Stimulated activated CD8-positive, alpha-beta memory T cell treated with anti-CD3 and anti-CD28 coated beads, Interleukin-4, amount 100 ng/mL, for 48 hours (primary cell): ENCODE measurements around the gene PELI1.

Experiments
- DNase-seq: peaks from one replicate; pipeline ENCODE4 v3.0.0-alpha.2; 2020

PELI1 gene

DNA sequence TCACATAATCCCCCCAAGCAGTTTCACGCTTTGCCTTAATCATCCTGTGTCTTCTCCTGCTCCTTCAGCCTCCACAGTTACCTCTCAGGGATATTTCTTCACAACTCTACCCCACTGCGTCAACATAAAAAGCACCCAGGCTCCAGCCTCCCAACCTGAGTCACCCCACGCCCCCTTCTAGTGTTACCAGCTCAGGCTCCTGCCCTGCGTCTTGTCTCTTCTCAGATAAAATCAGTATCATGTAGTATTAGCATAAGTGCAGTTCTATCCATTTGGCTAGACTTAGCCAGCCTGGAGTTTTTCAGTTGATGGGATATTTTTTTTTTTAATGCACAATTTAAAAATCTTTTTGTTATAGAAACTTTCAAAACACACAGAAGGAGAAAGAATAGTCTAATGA, 9.6 kb upstream of the PELI1 start:
- no peak for DNase-seq

DNA sequence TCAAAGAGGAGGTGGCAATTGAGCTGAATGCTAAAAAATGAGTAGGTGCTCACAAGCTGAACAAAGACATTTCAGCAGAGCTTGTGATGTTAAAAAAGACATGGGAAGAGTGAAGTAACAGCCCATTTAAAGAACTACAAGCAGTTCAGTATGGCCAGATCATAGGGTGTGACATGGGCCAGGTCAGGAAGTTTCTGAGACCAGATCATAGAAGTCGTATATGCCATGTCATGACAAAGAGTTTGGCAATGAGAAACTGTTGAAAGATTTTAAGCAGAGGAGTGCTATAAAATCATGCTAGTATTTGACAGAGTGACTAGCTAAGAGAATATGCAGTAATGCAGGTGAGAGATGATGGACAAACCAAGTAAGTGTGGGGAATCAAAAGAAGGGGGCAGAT, 7.3 kb upstream of the PELI1 start:
- DNase-seq, result no peak

DNA sequence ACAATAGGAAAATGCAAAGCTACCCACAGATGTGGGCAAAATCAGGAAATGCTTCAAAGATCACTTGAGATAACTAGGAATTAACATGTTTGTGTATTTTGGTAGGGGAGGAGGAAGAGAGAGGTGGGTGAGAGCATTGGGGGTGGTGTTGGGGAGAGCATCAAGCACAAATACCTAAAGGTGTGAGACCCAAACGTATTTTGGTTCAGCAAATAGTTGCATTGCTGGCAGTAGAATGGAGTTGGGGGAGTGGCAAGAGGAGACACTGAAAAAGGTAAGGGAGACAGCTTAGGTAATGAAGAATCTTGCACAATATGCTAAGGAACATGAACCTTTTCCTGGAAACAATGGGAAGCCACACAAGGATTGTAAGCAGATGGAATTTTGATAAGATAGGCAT, 1.5 kb upstream of the PELI1 start:
- DNase-seq, result no peak

DNA sequence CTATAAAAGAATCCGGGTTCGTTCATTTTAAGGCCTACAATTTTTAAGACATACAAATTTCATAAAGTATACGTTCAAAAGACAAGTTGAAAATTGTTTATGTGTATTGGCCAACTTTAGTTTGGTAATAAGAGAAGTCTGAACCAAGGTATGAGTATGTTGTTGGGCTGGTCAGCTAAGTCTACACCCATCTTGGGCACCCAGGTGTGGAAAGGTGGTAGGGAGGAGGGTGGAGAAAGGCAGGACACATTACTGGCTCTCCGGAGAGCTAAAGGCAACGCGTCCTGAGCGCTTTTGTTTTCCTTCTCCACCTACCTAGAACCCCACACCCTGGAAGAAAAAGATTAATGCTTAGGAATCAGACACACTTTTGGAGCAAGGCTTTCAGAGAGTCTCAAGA, 899 bp upstream of the PELI1 start:
- no peak for DNase-seq

DNA sequence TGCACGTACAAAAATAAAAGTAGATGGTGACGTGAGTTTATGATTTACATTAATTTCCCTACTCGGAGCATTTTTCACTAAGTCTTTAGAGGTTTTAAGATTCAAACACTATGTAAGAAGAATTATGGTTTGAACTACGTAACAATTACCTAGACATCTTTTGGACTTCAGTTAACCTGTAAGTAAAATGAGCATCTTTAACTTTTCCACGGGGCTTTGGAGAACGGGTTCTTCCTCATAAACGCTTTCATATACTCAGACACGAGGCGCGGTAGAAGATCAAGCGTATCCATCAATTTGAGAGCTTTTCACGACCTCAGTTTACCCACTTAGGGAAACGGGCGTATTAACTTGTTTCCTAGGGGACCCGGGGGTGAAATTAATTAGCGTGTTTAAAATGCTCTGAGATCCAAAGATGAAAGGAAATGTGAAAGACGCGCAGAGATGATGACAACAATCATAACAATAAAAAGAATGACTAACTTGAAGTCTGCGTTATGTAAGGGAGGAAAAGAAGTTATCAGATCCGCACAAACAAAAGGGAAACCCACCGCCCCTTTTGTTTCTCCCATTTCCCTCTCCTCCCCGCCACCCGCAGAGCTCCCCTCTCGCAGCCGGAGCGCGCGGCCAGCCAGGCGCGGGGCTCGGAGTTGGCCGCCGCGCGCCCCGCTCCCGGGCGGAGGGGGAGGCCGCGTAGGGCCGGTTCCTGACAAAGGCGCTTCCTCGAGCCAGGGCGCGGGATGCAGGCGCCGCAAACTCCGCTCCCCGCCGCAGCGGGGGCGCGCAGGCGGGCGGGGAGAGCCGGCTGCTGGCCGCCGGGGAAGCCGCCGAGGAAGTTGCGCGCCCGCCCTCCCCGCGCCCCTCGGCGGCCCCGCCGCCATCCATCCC, 807 bp downstream of the PELI1 start:
- peak; percentile 41 for DNase-seq

DNA sequence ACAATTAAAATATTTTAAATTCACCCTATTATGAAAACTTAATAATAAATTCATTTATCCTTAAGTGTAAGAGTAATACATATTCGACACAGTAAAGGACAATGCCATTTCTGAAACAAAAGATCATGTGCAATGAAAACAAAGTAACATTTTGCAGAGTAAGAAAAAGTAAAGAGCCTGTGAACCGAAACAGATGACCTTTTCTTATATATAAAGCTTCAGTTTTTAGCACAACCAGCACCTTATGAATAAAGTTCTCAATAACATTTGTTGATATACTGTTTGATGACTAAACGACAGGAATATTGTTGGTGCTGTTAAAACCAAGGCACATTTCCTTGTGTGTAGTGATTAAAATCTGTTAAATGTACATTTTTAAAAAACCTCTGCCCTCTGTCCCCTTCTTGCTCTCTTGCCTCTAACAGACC, 1.5 kb downstream of the PELI1 start:
- no peak for DNase-seq

DNA sequence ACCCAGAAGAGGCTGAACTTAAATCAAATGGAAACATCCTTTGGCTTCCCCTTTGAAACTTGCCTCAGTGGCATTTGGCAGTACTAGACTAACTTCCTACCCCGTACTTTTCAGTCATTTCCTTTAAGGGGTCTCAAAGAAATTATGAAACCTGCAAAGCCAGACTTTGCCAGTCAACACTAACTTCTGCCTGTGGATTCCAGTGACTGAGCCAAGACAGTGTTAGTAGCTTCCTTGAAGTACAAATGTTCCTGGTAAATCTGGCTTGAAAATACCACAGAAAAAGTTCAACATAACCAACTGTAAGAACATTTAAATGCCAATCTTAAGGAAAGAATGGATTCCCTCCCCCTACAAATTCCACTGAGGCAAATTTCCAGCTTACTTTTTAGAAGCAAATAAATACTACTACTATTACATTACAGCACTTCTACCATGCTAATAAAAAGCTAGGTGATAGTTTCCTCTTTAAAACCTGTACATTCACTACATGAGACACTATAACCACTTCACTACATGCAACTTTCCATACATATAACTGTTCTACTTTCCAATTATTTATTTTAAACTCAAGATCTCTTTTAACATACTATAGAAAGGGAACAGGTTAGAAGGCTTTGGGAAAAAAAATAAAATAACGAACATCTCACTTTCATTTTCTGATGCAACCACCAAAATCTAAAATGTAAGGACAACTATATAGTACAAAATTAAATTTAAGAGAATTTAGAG, 2.4 kb downstream of the PELI1 start:
- no peak for DNase-seq

DNA sequence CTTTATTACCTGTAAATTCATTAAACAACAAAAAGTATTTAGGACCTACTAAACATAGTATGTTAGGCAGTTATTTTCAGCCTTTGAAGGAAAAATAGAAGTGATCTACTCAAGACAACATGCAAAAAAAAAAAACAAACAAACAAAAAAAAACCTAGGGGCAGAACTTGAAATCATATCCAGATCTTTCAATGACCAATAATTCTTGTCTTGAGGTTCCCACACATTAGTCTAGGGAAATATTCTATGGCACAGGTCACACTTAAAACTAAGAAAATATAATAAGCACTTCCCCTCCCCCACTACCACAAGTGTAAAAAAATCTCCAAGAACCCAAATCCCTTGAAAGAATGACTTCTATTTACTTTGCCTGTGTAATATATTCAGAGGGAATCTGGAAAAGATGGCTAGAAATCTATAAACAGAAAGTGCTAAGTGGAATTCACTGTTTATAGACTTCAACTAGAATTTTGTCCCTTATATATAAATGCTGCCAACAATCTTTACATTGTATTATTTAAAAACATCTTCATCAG, 3.5 kb downstream of the PELI1 start:
- DNase-seq, result no peak

DNA sequence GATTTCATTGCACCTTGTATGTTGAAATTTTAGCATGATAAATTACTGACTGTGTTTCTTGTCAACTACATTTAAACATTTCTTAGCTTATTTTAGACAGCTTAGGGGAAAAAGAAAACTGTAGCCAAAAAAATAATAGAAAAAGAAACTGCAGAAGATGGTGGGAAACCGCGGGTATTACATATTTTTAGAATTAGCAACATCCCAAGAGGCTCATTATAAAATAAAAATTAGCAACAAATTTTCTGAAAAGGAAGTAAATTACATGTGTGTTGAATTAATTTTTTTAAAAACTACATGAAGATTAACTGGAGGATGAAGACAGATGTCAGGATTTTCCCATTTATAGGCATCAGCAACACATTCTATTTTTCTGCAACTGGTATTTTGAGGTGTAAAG, 4.3 kb downstream of the PELI1 start:
- DNase-seq, result no peak

DNA sequence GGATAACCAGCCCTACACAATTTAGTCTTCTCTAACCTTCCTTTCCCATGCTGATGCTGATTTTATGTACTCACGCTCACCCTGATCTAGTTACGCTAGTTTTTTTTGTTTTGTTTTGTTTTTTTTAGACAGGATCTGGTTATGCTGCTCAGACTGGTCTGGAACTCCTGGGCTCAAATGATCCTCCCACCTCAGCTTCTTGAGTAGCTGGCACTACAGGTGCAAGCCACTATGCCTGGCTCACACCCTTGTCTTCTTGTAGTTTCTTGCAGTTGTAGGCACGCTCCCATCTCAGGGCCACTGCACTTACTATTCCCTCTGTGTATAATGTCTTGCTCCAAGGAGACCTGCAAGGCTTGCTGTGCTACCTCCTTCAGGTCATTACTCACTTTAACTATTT, 6.2 kb downstream of the PELI1 start:
- DNase-seq, result no peak

DNA sequence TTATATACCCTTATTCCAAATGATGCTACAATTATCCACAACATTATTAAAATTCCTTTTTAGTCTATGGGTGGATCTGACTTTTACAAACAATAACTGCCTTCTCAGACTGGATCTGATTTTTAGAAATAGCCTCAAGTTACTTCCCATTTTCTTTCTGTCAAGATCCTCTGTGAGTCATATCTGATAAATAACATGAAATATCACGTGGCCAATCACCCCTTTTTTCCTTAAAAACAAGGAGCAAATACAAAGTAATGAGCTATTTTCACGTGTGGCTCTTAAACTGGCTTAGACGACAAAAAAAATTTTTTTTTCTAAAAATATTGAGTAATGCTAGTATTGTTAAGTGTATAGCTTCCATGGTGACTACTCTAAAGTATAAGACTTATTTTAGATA, 6.7 kb downstream of the PELI1 start:
- DNase-seq, result no peak

DNA sequence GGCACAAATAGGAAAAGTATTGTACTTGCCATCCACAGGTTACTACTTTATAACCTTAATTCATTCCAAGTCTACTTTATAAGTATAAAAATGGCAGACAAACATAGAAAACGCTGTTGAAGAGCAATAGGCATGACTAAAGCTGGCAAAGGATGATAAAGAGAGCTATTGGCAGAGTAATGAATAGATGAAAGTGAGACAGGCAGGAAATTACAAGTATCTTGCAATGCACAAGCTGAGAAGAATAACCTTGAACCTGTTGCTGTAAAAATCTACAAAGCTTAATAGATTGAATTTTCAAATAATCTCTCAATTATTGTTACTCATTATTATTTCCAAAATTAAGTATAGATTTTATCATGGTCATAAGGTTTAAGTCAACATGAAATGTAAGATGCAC, 8.8 kb downstream of the PELI1 start:
- DNase-seq, result no peak

DNA sequence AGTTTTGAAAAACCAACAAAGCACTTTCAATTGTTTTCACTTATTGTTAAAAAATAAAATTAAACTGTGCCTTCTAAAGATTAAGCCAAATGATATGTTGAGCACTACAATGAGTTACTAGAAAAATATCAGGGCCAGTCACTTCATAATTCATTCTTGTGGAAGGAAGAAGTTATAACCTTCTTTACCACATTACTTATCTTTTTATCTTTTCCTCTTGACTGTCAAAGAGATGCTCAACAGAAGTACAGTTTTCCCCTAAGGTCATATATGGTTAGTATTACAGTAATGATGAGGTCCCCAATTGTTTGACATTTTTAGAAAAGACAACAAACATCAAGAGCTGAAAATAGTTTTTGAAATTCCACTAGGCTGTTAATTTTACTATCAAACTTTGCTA, 9.4 kb downstream of the PELI1 start:
- no peak for DNase-seq

DNA sequence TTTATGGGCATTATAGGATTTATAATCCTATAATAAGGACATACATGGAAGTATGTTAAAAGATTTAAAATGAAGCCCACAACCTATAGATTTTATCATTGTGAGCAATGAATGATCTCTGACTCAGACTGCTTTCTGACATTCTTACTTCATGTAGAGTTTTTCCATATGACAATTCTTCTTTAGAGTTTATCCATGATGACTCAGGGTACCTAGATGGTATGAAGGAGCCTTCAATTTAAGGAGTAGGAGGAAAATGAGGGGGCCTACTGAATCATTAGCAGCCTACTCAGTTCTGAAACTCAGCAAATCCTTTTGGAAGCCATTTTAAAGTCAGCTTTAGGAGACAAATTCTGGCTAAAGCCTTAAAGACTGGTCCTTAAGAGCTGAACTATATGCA, 10.4 kb downstream of the PELI1 start:
- no peak for DNase-seq

DNA sequence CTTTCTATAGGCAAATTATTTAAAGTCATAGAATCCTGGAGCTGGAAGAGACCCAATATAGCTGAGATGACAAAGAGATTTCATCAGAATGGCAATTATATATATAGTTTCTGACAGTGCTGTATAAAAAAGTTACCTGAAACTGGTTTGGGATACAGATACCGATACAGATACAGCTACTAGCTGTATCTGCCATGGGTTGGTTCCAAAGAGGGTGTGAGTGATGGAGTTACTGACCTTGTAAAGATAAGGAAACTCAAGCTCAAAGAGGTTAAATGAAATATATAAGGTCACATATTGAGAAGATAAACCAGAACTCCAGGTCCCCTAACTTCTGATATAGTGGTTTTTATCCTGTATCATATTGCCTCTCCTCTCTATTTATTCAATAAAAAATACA, 10.9 kb downstream of the PELI1 start:
- no peak for DNase-seq

DNA sequence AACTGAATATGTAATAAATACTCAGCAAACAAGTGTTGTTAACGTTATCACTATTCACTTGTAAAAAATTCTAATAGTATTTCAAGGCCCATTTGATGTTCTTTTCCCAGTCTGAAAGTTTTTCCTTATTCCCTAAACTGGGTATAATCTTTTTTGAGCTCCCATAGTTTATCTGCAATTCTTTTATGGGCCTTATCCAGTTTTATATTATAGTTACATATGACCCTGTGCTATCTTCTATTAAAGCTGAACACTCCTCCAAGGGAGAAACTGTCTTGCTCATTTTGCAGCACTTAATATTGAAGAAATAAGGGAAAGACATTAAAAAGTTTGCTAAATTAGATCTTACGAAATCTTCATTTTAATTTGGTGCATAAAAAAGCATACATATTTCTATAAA, 13.9 kb downstream of the PELI1 start:
- no peak for DNase-seq

DNA sequence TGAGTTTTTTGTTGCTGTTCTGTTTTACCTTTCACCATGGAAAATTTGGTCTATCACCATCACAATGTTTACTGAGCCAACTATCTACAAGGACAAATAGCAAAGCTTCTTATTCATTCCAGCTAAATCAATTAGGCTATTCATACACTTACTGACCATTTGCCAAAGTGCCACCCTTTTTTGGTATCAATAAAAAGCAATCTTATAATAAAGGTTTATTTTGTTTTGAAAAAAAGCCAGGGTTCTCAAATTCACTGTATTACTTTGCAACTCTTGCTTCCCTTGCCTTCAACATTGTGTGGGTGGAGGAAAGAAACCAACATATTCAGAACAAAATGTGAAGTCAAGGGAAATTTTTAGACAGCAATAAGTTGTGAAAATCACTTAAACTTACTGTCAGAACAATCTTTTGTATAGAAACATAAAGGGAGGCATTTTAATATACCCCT, 15.3 kb downstream of the PELI1 start:
- no peak for DNase-seq

DNA sequence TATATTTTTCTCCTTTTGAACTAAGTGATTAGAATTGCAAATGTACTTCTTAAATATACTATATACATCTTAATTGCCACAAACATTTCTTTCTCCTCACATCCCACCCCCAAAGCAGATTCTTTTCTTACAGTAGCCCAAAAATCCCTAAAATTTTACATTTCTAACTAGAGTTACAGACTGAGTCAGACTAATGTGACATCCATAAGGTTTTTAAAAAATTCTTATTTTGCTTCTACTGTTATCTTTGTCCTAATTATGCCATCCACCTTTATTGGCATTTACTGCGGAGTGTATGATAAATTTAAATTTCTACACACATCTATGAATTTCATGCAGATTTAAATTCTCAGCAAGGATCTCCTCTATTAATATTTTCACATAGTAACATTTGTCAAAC, 15.8 kb downstream of the PELI1 start:
- no peak for DNase-seq

DNA sequence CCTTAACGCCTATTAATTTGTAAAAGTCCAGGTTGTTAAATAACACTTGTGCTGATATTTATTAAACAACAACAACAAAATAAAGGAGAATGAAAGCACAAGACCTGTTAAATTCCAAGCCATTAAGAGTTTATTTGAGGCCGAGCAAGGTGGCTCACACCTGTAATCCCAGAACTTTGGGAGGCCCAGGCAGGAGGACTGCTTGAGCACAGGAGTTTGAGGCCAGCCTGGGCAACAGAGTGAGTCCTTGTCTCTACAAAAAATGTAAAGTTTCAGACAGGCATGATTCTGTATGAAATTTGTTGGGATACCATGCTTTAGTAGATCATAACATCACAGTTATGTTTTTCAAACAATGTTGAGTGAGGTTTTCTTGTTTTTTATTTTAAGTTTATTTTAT, 17.1 kb downstream of the PELI1 start:
- no peak for DNase-seq

DNA sequence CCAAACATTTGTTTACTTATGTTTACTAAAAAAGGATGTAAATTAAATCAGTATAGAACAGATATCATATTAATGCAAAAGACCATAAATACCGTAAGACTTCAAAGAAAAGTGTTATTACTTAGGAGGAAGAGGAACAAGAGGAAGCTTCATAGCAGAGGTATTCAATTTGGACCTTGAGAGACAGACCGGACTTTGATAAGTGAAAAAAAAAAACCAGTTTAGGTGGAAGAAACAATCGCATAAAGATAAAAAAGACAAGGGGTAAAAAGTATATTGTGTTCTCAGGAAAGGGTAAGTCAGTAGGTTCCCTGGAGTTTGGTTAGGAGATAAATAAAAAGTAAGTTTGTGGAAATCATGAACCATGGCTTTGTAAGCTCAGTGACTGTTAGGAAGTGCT, 17.6 kb downstream of the PELI1 start:
- no peak for DNase-seq

DNA sequence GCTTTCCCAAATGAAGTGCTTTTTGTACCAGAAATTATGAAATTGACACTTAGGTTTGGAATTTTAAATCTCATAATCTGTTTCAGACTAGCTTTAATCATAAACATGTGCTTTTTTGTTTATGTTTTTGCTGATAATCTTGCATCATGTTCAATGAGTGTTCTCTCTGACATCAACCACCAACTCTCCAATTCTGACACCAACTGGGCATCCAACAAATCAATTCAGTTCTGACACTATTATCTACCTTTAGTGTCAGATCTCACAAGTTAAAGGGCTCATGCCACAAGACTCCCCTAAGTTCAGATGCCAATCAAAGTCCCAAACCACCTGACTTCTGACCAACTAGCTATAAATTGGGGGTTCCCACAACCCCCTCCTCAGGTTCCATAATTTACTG, 19.6 kb downstream of the PELI1 start:
- DNase-seq, result no peak

DNA sequence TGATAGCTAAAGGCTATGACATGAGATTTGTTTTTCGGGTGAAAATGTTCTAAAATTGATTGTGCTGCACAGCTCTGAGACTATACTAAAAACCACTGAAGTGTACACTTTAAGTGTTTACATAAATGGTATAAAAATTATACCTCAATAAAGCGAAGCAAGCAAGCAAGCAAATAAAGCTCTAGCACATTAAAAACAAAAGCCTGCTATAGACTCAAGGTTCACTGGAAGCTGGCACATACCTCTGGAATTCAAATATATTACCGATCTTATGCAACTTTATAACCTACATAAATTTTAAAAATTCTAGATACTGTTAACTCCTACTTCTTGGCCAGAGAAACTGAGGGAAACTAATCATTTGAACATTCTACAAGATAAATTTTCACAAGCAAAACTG, 20.1 kb downstream of the PELI1 start:
- no peak for DNase-seq

DNA sequence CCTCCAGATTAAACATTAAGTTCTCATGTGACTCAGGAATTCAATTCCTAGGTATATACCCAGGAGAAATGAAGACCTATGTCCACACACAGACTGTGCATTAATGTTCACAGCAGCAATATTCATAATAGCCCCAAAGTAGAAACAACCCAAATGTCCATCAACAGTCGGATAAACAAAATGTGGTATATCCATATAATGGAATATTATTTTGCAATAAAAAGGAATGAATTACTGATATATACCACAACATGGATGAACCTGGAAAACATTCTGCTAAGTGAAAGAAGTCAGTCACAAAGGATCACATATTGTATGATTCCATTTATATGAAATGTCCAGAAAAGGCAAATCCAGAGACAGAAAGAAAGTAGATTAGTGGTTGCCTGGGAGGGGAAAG, 20.5 kb downstream of the PELI1 start:
- DNase-seq, result no peak

DNA sequence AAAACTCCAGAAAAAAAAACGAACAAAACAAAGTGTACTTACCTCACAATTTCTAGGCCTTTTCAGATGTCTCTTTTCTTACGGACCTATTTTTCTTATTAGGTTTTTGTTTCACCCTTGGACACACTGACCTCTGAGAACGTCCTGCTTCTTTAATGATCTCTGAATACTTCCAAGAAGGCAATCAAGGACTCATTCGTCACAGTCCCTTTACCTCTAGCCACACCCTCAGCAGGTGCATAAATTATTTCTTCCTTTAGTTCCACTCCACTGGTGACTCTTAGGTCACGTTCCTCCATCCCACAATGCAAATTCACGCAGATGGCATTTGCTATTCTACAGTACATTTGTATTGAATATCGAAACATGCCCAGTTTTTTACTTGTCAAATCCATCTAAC, 21.9 kb downstream of the PELI1 start:
- no peak for DNase-seq
